Measurements from ENCODE around the gene TWIST2. TPM values are rescaled to one million over a fixed set of nuclear protein-coding genes. Genes with fewer than 3 reads are reported as not detected.

The TWIST2 gene
- total RNA-seq, 2 experiments from 2014 or later = not detected

DNA sequence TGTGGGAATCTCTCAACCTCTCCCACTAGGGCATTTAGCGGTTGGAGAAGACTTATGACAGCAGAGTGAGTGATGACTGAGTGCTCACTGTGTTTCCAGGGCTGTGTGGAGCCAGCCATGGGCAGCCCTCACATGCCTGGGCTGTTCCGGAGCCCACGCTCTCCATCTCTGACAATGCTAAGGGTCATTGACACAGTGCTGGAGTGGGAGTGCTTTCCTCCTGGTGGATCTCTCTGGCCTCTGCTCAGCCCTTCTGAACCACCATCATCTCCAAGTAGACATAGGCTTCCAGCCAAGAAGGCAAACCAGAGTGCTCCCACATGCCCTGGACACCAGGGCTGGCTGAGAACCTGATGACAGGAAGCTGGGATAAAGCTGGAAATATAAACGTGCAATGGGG, 33.1 kb upstream of the TWIST2 start:
- peaks cover 61% of the 10 kb centered on the region for H3K27me3 Mint-ChIP-seq
- H3K9me3 Mint-ChIP-seq = no peaks in the 10 kb centered on the region
- no peaks in the 10 kb centered on the region for H3K4me1 Mint-ChIP-seq (ENCODE audit: low read depth)
- Histone ChIP-seq H3K9me3 (ENCODE audit: control insufficient read depth in 1 of 2, insufficient read depth in 1 of 2, low read length in 2 of 2) (no peaks in the 10 kb centered on the region), H3K27me3 (ENCODE audit: control insufficient read depth in 1 of 2, insufficient read depth in 2 of 2, low read length in 2 of 2) (peaks cover 14 to 21% of the 10 kb centered on the region in 2 experiments), H3K36me3 (ENCODE audit: insufficient read depth, low read length) (no peaks in the 10 kb centered on the region), H3K27ac (ENCODE audit: low read depth in 1 of 2, low read length in 2 of 2) (no peak overlapping the region), H3K4me1 (ENCODE audit: insufficient read depth, low read length) (no peaks in the 10 kb centered on the region), H3K4me3 (ENCODE audit: low read length) (no peak overlapping the region)
- ChIA-PET CTCF (no interaction called here), POLR2A (no interaction called here)
- H3K36me3 Mint-ChIP-seq (ENCODE audit: low read depth) = no peaks in the 10 kb centered on the region
- TF ChIP-seq, protein P1, sequence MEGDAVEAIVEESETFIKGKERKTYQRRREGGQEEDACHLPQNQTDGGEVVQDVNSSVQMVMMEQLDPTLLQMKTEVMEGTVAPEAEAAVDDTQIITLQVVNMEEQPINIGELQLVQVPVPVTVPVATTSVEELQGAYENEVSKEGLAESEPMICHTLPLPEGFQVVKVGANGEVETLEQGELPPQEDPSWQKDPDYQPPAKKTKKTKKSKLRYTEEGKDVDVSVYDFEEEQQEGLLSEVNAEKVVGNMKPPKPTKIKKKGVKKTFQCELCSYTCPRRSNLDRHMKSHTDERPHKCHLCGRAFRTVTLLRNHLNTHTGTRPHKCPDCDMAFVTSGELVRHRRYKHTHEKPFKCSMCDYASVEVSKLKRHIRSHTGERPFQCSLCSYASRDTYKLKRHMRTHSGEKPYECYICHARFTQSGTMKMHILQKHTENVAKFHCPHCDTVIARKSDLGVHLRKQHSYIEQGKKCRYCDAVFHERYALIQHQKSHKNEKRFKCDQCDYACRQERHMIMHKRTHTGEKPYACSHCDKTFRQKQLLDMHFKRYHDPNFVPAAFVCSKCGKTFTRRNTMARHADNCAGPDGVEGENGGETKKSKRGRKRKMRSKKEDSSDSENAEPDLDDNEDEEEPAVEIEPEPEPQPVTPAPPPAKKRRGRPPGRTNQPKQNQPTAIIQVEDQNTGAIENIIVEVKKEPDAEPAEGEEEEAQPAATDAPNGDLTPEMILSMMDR (IDR thresholded peaks at IDR 0.05) = no peak
- ATAC-seq (ENCODE audit: poor library complexity) = no peak
- intact Hi-C loops (cut with DNase I, micrococcal nuclease) = no loop called here
- no peak for DNase-seq
- H3K27ac Mint-ChIP-seq = no peak overlapping the region
- H3K4me3 Mint-ChIP-seq = no peak overlapping the region

DNA sequence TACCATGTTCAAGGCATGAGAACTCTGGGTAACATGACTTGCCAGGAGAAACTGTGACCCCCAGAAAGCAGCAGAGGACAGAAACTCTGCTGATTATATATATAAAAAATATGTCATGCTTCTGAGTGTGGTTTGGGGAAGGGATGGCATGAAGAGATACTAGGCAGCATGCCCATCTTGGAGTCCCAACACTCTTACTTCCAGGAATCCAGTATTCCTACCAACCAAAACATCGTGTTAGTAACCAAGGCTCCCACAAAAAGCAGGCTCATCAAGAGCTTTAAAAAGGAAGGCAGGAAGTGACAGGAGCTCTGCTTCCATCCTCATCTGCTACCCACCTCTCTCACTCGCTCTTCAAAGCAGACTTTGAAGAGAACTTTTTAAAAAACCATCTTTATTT, 31.6 kb upstream of the TWIST2 start:
- ChIA-PET POLR2A (no interaction called here), CTCF (no interaction called here)
- H3K4me3 ChIP-seq (ENCODE audit: low read length) = no peak overlapping the region
- H3K36me3 ChIP-seq (ENCODE audit: insufficient read depth, low read length) = no peaks in the 10 kb centered on the region
- DNase-seq = no peak
- intact Hi-C loops (cut with DNase I, micrococcal nuclease) = no loop called here
- H3K4me1 ChIP-seq (ENCODE audit: insufficient read depth, low read length) = no peaks in the 10 kb centered on the region
- H3K4me3 Mint-ChIP-seq = no peak overlapping the region
- H3K27me3 ChIP-seq (ENCODE audit: control insufficient read depth in 1 of 2, insufficient read depth in 2 of 2, low read length in 2 of 2) = peaks cover 14 to 24% of the 10 kb centered on the region in 2 experiments
- peaks cover 74% of the 10 kb centered on the region for H3K27me3 Mint-ChIP-seq
- no peaks in the 10 kb centered on the region for H3K9me3 Mint-ChIP-seq
- no peaks in the 10 kb centered on the region for H3K4me1 Mint-ChIP-seq (ENCODE audit: low read depth)
- H3K27ac ChIP-seq (ENCODE audit: low read depth in 1 of 2, low read length in 2 of 2) = no peak overlapping the region
- TF ChIP-seq, protein P1 (IDR thresholded peaks at IDR 0.05) = no peak
- H3K9me3 ChIP-seq (ENCODE audit: control insufficient read depth in 1 of 2, insufficient read depth in 1 of 2, low read length in 2 of 2) = no peaks in the 10 kb centered on the region
- H3K27ac Mint-ChIP-seq = no peak overlapping the region
- no peaks in the 10 kb centered on the region for H3K36me3 Mint-ChIP-seq (ENCODE audit: low read depth)
- ATAC-seq (ENCODE audit: poor library complexity) = no peak

- H3K36me3 ChIP-seq (ENCODE audit: insufficient read depth, low read length) = no peaks in the 10 kb centered on the region
- H3K9me3 Mint-ChIP-seq = no peaks in the 10 kb centered on the region
- no peak overlapping the region for H3K4me3 ChIP-seq (ENCODE audit: low read length)
- TF ChIP-seq, protein P1 (IDR thresholded peaks at IDR 0.05) = no peak
- H3K27me3 Mint-ChIP-seq = peaks cover 78% of the 10 kb centered on the region
- H3K27me3 ChIP-seq (ENCODE audit: control insufficient read depth in 1 of 2, insufficient read depth in 2 of 2, low read length in 2 of 2) = peaks cover 14 to 24% of the 10 kb centered on the region in 2 experiments
- no peaks in the 10 kb centered on the region for H3K4me1 ChIP-seq (ENCODE audit: insufficient read depth, low read length)
- H3K27ac Mint-ChIP-seq = no peak overlapping the region
- CTCF ChIA-PET = no interaction called here
- H3K4me3 Mint-ChIP-seq = no peak overlapping the region
- intact Hi-C loops (cut with DNase I, micrococcal nuclease) = no loop called here
- H3K4me1 Mint-ChIP-seq (ENCODE audit: low read depth) = no peaks in the 10 kb centered on the region
- DNase-seq (no peak), ATAC-seq (ENCODE audit: poor library complexity) (no peak)
- no peak overlapping the region for H3K27ac ChIP-seq (ENCODE audit: low read depth in 1 of 2, low read length in 2 of 2)
- H3K36me3 Mint-ChIP-seq (ENCODE audit: low read depth) = no peaks in the 10 kb centered on the region
- POLR2A ChIA-PET = no interaction called here
- peaks cover 0 to 4% of the 10 kb centered on the region in 2 experiments for H3K9me3 ChIP-seq (ENCODE audit: control insufficient read depth in 1 of 2, insufficient read depth in 1 of 2, low read length in 2 of 2)
Observed at GRCh38 chr2:238817382-238817781, 30.5 kb upstream of the TWIST2 start.
